Natural killer cell (primary cell): Measurements from ENCODE around the gene RAD51B. TPM values are rescaled to one million over a fixed set of nuclear protein-coding genes. Genes with fewer than 3 reads are reported as not detected.

ENCODE experiments used
- ATAC-seq, 3 donors: fragments of 150-1000 bp in 2 of 3; fragments of 200-7000 bp in 1 of 3; cut with Tn5 transposase; 1 replicate in 1 of 3; 2 replicates in 2 of 3; pipeline ENCODE4 v1.10.0; 2021; ENCODE audit warnings: mild to moderate bottlenecking in 2 of 3, moderate library complexity in 2 of 3
- DNase-seq, 2 donors: peaks; one replicate each; pipeline versions ENCODE4 v3.0.0 to v3.0.0-alpha.2; 2013 to 2021; ENCODE audit warnings: mixed read lengths in 1 of 2
- H3K27ac ChIP-seq: one replicate; pipeline ENCODE4 v1.5.1; 2013; ENCODE audit warnings: mild to moderate bottlenecking, low read length
- H3K27me3 ChIP-seq: one replicate; pipeline ENCODE4 v1.6.1; 2013; ENCODE audit warnings: low read length; ENCODE audit not compliant: control insufficient read depth, insufficient read depth
- H3K36me3 ChIP-seq: one replicate; pipeline ENCODE4 v1.6.1; 2013; ENCODE audit warnings: low read length; ENCODE audit not compliant: control insufficient read depth, insufficient read depth
- H3K4me1 ChIP-seq: one replicate; pipeline ENCODE4 v1.6.1; 2013; ENCODE audit warnings: low read length; ENCODE audit not compliant: control insufficient read depth, insufficient read depth
- H3K4me3 ChIP-seq: one replicate; pipeline ENCODE4 v1.5.1; 2013; ENCODE audit warnings: low read length
- H3K9me3 ChIP-seq: one replicate; pipeline ENCODE4 v1.6.1; 2013; ENCODE audit warnings: low read length; ENCODE audit not compliant: control insufficient read depth, insufficient read depth
- H3K27ac Mint-ChIP-seq, 2 donors: one replicate each; pipeline ENCODE4 v1.8.0; 2022; ENCODE audit warnings: mild to moderate bottlenecking in 2 of 2, mixed read lengths in 2 of 2, moderate library complexity in 1 of 2
- H3K27me3 Mint-ChIP-seq, 2 donors: one replicate each; pipeline ENCODE4 v1.8.0; 2022; ENCODE audit warnings: low read depth in 2 of 2, mixed read lengths in 2 of 2
- H3K36me3 Mint-ChIP-seq: one replicate; pipeline ENCODE4 v1.8.0; 2022; ENCODE audit warnings: mixed read lengths
- H3K4me1 Mint-ChIP-seq, 2 donors: one replicate each; pipeline ENCODE4 v1.8.0; 2022; ENCODE audit warnings: mixed read lengths in 2 of 2
- H3K4me3 Mint-ChIP-seq: one replicate; pipeline ENCODE4 v1.8.0; 2022; ENCODE audit warnings: mild to moderate bottlenecking, moderate library complexity, mixed read lengths
- H3K9me3 Mint-ChIP-seq, 2 donors: one replicate each; pipeline ENCODE4 v1.8.0; 2022; ENCODE audit warnings: mixed read lengths in 2 of 2
- CTCF ChIP-seq: fragments of 200-600 bp; IDR thresholded peaks from one replicate; pipeline ENCODE4 v1.8.0; 2022; ENCODE audit warnings: antibody characterized with exemption
- WGBS: methylation state at CpG from one replicate; pipeline ENCODE4 v1.1.7; 2013; ENCODE audit warnings: missing lambda C conversion rate; ENCODE audit not compliant: insufficient coverage; 5-methylcytosine and 5-hydroxymethylcytosine counted together
- intact Hi-C: fragments of 100-400 bp; cut with micrococcal nuclease; formaldehyde crosslinking; loops from one replicate; pipeline ENCODE4 v1.14.2; 2022
- total RNA-seq, 4 donors: library from RNA; stranded (reverse); fragments of 120-200 nt in 1 of 4; gene quantifications; one replicate each; pipeline versions ENCODE4 v1.2.3 to v1.2.4, GENCODE V29; 2013 to 2022

Gene RAD51B
- total RNA-seq, 3 donors from 2014 or later (not counting 1 experiment from before 2014, with no cell fraction given): 28.1 to 37.6 (median 28.6) TPM

- ATAC-seq: no peak
- peaks cover 97% of the 10 kb centered on the region for H3K36me3 ChIP-seq
- H3K4me3 ChIP-seq: no peak overlapping the region
- no peak overlapping the region for H3K27ac ChIP-seq
- Mint-ChIP-seq H3K9me3 (no peaks in the 10 kb centered on the region), H3K4me3 (no peak overlapping the region), H3K36me3 (peaks cover 62% of the 10 kb centered on the region), H3K27me3 (no peaks in the 10 kb centered on the region), H3K4me1 (no peaks in the 10 kb centered on the region), H3K27ac (no peak overlapping the region)
- H3K9me3 ChIP-seq: no peaks in the 10 kb centered on the region
- 93% methylated on average over 3 of the region's 4 CpGs for WGBS
- intact Hi-C loops: no loop called here
- no peak for TF ChIP-seq CTCF
- no peaks in the 10 kb centered on the region for H3K4me1 ChIP-seq
- DNase-seq: no peak
- H3K27me3 ChIP-seq: no peaks in the 10 kb centered on the region
Observed at GRCh38 chr14:67785270-67786109, 34.1 kb upstream of the RAD51B start.

GRCh38 chr14:67787673-67788072, 31.9 kb upstream of the RAD51B start:
- H3K9me3 ChIP-seq: no peaks in the 10 kb centered on the region
- Mint-ChIP-seq H3K4me3 (no peak overlapping the region), H3K36me3 (peaks cover 50% of the 10 kb centered on the region), H3K4me1 (no peaks in the 10 kb centered on the region), H3K27me3 (no peaks in the 10 kb centered on the region), H3K9me3 (no peaks in the 10 kb centered on the region), H3K27ac (no peak overlapping the region)
- no peaks in the 10 kb centered on the region for H3K27me3 ChIP-seq
- no peak for TF ChIP-seq CTCF
- intact Hi-C loops: no loop called here
- H3K4me3 ChIP-seq: no peak overlapping the region
- WGBS: no CpG with 5 or more reads among the region's 1 CpG
- no peaks in the 10 kb centered on the region for H3K4me1 ChIP-seq
- ATAC-seq: no peak
- H3K36me3 ChIP-seq: peaks cover 90% of the 10 kb centered on the region
- DNase-seq: no peak
- H3K27ac ChIP-seq: no peak overlapping the region

GRCh38 chr14:67798731-67799130, 20.8 kb upstream of the RAD51B start:
- no peaks in the 10 kb centered on the region for H3K4me1 Mint-ChIP-seq
- H3K36me3 Mint-ChIP-seq: peaks cover 16% of the 10 kb centered on the region
- ATAC-seq (no peak), DNase-seq (no peak)
- Histone ChIP-seq H3K27ac (no peak overlapping the region), H3K9me3 (no peaks in the 10 kb centered on the region), H3K4me1 (no peaks in the 10 kb centered on the region), H3K36me3 (peaks cover 85% of the 10 kb centered on the region), H3K27me3 (no peaks in the 10 kb centered on the region), H3K4me3 (no peak overlapping the region)
- H3K27ac Mint-ChIP-seq: no peak overlapping the region
- H3K27me3 Mint-ChIP-seq: no peaks in the 10 kb centered on the region
- no peaks in the 10 kb centered on the region for H3K9me3 Mint-ChIP-seq
- WGBS: 90% methylated on average over 20 of the region's 20 CpGs
- no peak for TF ChIP-seq CTCF
- H3K4me3 Mint-ChIP-seq: no peak overlapping the region
- intact Hi-C loops: no loop called here

GRCh38 chr14:67800743-67801142, 18.8 kb upstream of the RAD51B start:
- no peak overlapping the region for H3K27ac ChIP-seq
- H3K4me1 ChIP-seq: no peaks in the 10 kb centered on the region
- no peak for TF ChIP-seq CTCF
- intact Hi-C loops: no loop called here
- no peaks in the 10 kb centered on the region for H3K27me3 ChIP-seq
- 100% methylated on average over 2 of the region's 4 CpGs for WGBS
- H3K4me3 ChIP-seq: no peak overlapping the region
- no peaks in the 10 kb centered on the region for H3K4me1 Mint-ChIP-seq
- peaks cover 89% of the 10 kb centered on the region for H3K36me3 ChIP-seq
- no peaks in the 10 kb centered on the region for H3K9me3 Mint-ChIP-seq
- H3K9me3 ChIP-seq: no peaks in the 10 kb centered on the region
- H3K27ac Mint-ChIP-seq: no peak overlapping the region
- H3K4me3 Mint-ChIP-seq: no peak overlapping the region
- ATAC-seq (no peak), DNase-seq (no peak)
- H3K27me3 Mint-ChIP-seq: no peaks in the 10 kb centered on the region
- H3K36me3 Mint-ChIP-seq: peaks cover 27% of the 10 kb centered on the region
